Endothelial cell of umbilical vein (primary cell): ENCODE data around the gene MBNL2. TPM values are rescaled to one million over a fixed set of nuclear protein-coding genes. Genes with fewer than 3 reads are reported as not detected.

ENCODE experiments used
- BruUV-seq: library from RNA; stranded (reverse); fragments of 400-500 nt; replicated peaks from 2 replicates; lab custom pipeline; 2021; lab: Mats Ljungman, UMichigan
- CTCF ChIA-PET: fragments of 300-600, 350-600 bp; sonication (Branson Sonifier 250); formaldehyde crosslinking; loops from one replicate; lab custom pipeline; 2021; ENCODE audit warnings: antibody characterized with exemption, inconsistent platforms; lab: Charles Lee
- POLR2A ChIA-PET: fragments of 300-600, 350-600 bp; sonication (Branson Sonifier 250); formaldehyde crosslinking; loops from one replicate; lab custom pipeline; 2021; ENCODE audit warnings: antibody characterized with exemption, inconsistent platforms; lab: Charles Lee
- DNase-seq: peaks from one replicate; pipeline ENCODE4 v3.0.0-alpha.2; 2011; ENCODE audit warnings: low read depth, low spot score
- FAIRE-seq: peaks from 2 replicates; lab custom pipeline; 2011; peaks lifted over from hg19 to GRCh38; lab: Jason Lieb, UNC
- H2AFZ ChIP-seq: 2 replicates; pipeline ENCODE4 v1.6.0; 2012; ENCODE audit warnings: low read depth, low read length, control low read depth, inconsistent platforms
- H3K27ac ChIP-seq: 2 replicates; pipeline ENCODE4 v1.5.1; 2011; ENCODE audit warnings: low read depth, mild to moderate bottlenecking, control low read depth, low read length, moderate library complexity; ENCODE audit not compliant: insufficient read depth
- H3K27me3 ChIP-seq, 2 experiments: 2 replicates each; pipeline versions ENCODE4 v1.6.0 to v1.6.1; 2011; ENCODE audit warnings: low read length in 2 of 2, mixed read lengths in 1 of 2; ENCODE audit not compliant: control insufficient read depth in 2 of 2, insufficient read depth in 2 of 2
- H3K36me3 ChIP-seq, 2 experiments: 2 replicates in 1 of 2; 3 replicates in 1 of 2; pipeline ENCODE4 v1.5.1; 2011; ENCODE audit warnings: low read length in 2 of 2, mild to moderate bottlenecking in 1 of 2, moderate library complexity in 1 of 2; ENCODE audit not compliant: control insufficient read depth in 2 of 2, insufficient read depth in 2 of 2; ENCODE audit errors: extremely low read depth in 1 of 2
- H3K4me1 ChIP-seq: 3 replicates; pipeline ENCODE4 v1.5.1; 2011; ENCODE audit warnings: mild to moderate bottlenecking, low read length; ENCODE audit not compliant: control insufficient read depth, insufficient read depth; ENCODE audit errors: extremely low read depth
- H3K4me2 ChIP-seq: 2 replicates; pipeline ENCODE4 v1.6.1; 2011; ENCODE audit warnings: low read length, control low read depth, mixed read lengths; ENCODE audit not compliant: insufficient read depth
- H3K4me3 ChIP-seq, 3 experiments: fragments of 200-600 bp in 1 of 3; sonication (generic), shearing (Covaris generic) in 1 of 3; replicated peaks in 1 of 3; 2 replicates each; pipeline ENCODE4 v1.5.1; 2011 to 2016; ENCODE audit warnings: control low read depth in 3 of 3, low read length in 3 of 3, mild to moderate bottlenecking in 2 of 3, inconsistent platforms in 1 of 3, low read depth in 1 of 3, moderate library complexity in 1 of 3; ENCODE audit not compliant: insufficient read depth in 1 of 3
- H3K79me2 ChIP-seq: 2 replicates; pipeline ENCODE4 v1.6.0; 2012; ENCODE audit warnings: low read length, inconsistent platforms; ENCODE audit not compliant: control insufficient read depth, insufficient read depth
- H3K9ac ChIP-seq: replicated peaks from 2 replicates; pipeline ENCODE3; 2011; ENCODE audit warnings: low read length, control low read depth; ENCODE audit not compliant: insufficient read depth; ENCODE audit errors: extremely low read depth
- H3K9me1 ChIP-seq: replicated peaks from 3 replicates; pipeline ENCODE4 v1.6.0; 2011; ENCODE audit warnings: mild to moderate bottlenecking, low read length; ENCODE audit not compliant: control insufficient read depth, insufficient read depth; ENCODE audit errors: extremely low read depth
- H3K9me3 ChIP-seq: replicated peaks from 2 replicates; pipeline ENCODE4 v1.5.1; 2012; ENCODE audit warnings: low read length, inconsistent platforms; ENCODE audit not compliant: control insufficient read depth, insufficient read depth
- H4K20me1 ChIP-seq: replicated peaks from 2 replicates; pipeline ENCODE3; 2011; ENCODE audit warnings: mild to moderate bottlenecking, low read length; ENCODE audit not compliant: control insufficient read depth, insufficient read depth; ENCODE audit errors: extremely low read depth
- CTCF ChIP-seq, 2 donors: IDR thresholded peaks; 1 replicate in 1 of 2; 2 replicates in 1 of 2; pipeline ENCODE4 v1.5.1; 2011; ENCODE audit warnings: low read length in 2 of 2, mild to moderate bottlenecking in 2 of 2, moderate library complexity in 2 of 2, control low read depth in 1 of 2, inconsistent platforms in 1 of 2, low read depth in 1 of 2; ENCODE audit not compliant: insufficient read depth in 1 of 2; ENCODE audit errors: extremely low read depth in 1 of 2
- EZH2 ChIP-seq: IDR thresholded peaks from 2 replicates; pipeline ENCODE4 v1.6.1; 2012; ENCODE audit warnings: borderline replicate concordance, low read depth, mild to moderate bottlenecking, moderate library complexity, low read length, inconsistent platforms; ENCODE audit not compliant: severe bottlenecking
- FOS ChIP-seq: IDR thresholded peaks from 2 replicates; pipeline ENCODE4 v1.6.1; 2011; ENCODE audit warnings: mild to moderate bottlenecking, low read length, moderate library complexity, borderline replicate concordance; ENCODE audit not compliant: insufficient read depth
- GATA2 ChIP-seq: IDR thresholded peaks from 2 replicates; pipeline ENCODE4 v1.7.0; 2011; ENCODE audit warnings: low read depth, mild to moderate bottlenecking, moderate library complexity, mixed read lengths, low read length; ENCODE audit not compliant: insufficient read length, insufficient read depth
- JUN ChIP-seq: IDR thresholded peaks from 2 replicates; pipeline ENCODE4 v1.6.1; 2011; ENCODE audit warnings: borderline replicate concordance, low read depth; ENCODE audit not compliant: insufficient read length, insufficient read depth
- MAX ChIP-seq: IDR thresholded peaks from 2 replicates; pipeline ENCODE4 v1.6.1; 2011; ENCODE audit not compliant: insufficient read depth, insufficient read length
- MYC ChIP-seq: IDR thresholded peaks from one replicate; pipeline ENCODE4 v1.6.1; 2011; ENCODE audit warnings: mild to moderate bottlenecking, low read depth, low read length
- POLR2A ChIP-seq: IDR thresholded peaks from 2 replicates; pipeline ENCODE4 v1.6.1; 2012; ENCODE audit warnings: low read depth, mild to moderate bottlenecking, control low read depth, low read length
- POLR2AphosphoS5 ChIP-seq: IDR thresholded peaks from 2 replicates; pipeline ENCODE4 v1.6.1; 2012; ENCODE audit warnings: low read depth, mild to moderate bottlenecking, control low read depth, low read length, moderate library complexity; ENCODE audit not compliant: insufficient read depth
- dilution Hi-C: fragments of 300-500 bp; cut with MboI; formaldehyde crosslinking; loops from one replicate; pipeline ENCODE4 v1.15.0; 2019; ENCODE audit warnings: low sequenced_read_pairs; ENCODE audit not compliant: extremely low pct_ligation_motif_present
- intact Hi-C: fragments of 100-400 bp; cut with micrococcal nuclease; formaldehyde crosslinking; loops from one replicate; pipeline ENCODE4 v1.10.0; 2022
- polyA plus RNA-seq, 4 experiments: library from polyadenylated mRNA; depleted of rRNA in 3 of 4; stranded (reverse) in 3 of 4; unstranded in 1 of 4; fragments of >200 nt; gene quantifications; 2 replicates each; pipeline versions ENCODE4 v1.2.1 to v1.2.3, GENCODE V29; 2011 to 2012; ENCODE audit warnings: missing spikeins in 1 of 4
- total RNA-seq: library from RNA; stranded (reverse); gene quantifications from 2 replicates; pipeline ENCODE4 v1.2.3, GENCODE V29; 2021

The MBNL2 gene
- total and polyA plus RNA-seq, 2 donors (not counting 3 experiments of a cell fraction or from before 2014, with no cell fraction given): 32.9 to 76.5 TPM

- H3K27ac ChIP-seq: no peak overlapping the region
- dilution Hi-C loops (no loop called here), intact Hi-C loops (no loop called here)
- no peaks in the 10 kb centered on the region for H3K9me1 ChIP-seq
- H3K9ac ChIP-seq: no peak overlapping the region
- no peak for TF ChIP-seq MYC
- no peak for TF ChIP-seq EZH2
- peaks cover 36% of the 10 kb centered on the region for H3K4me1 ChIP-seq
- no peaks in the 10 kb centered on the region for H3K36me3 ChIP-seq
- peaks cover 53% of the 10 kb centered on the region for H3K79me2 ChIP-seq
- no peak overlapping the region for H2AFZ ChIP-seq
- FAIRE-seq (no peak), DNase-seq (no peak)
- H3K9me3 ChIP-seq: no peaks in the 10 kb centered on the region
- H3K4me2 ChIP-seq: no peak overlapping the region
- H4K20me1 ChIP-seq: no peaks in the 10 kb centered on the region
- no peak overlapping the region for H3K4me3 ChIP-seq
- CTCF ChIA-PET: no interaction called here
- POLR2A ChIA-PET: no interaction called here
- no peaks in the 10 kb centered on the region for H3K27me3 ChIP-seq
- no TSS peak for BruUV-seq
These were observed 88.8 kb downstream of the MBNL2 start for GRCh38 chr13:97310809-97311436.

- H2AFZ ChIP-seq: no peak overlapping the region
- FAIRE-seq: peak; percentile 42
- intact Hi-C loops: no loop called here
- BruUV-seq: no TSS peak
- no peaks in the 10 kb centered on the region for H3K36me3 ChIP-seq
- no peaks in the 10 kb centered on the region for H3K9me1 ChIP-seq
- H4K20me1 ChIP-seq: no peaks in the 10 kb centered on the region
- H3K4me1 ChIP-seq: peaks cover 25% of the 10 kb centered on the region
- H3K27me3 ChIP-seq: no peaks in the 10 kb centered on the region
- CTCF ChIA-PET: interaction anchor here (1.1 kb wide), 1 partner anchor 21 kb away, joined by 4 read pairs; no protein-coding TSS in a partner anchor
- no peak overlapping the region for H3K4me2 ChIP-seq
- dilution Hi-C loops: no loop called here
- DNase-seq: no peak
- H3K4me3 ChIP-seq: no peak overlapping the region
- H3K79me2 ChIP-seq: peaks cover 55% of the 10 kb centered on the region
- TF ChIP-seq GATA2: no peak
- TF ChIP-seq FOS: no peak
- TF ChIP-seq CTCF (IDR thresholded peaks at IDR 0.05; ENCODE audit: extremely low read depth in 1 of 2, insufficient read depth in 1 of 2, low read depth in 1 of 2, low read length in 2 of 2): no peak
- no peak for TF ChIP-seq JUN
- no peak for TF ChIP-seq EZH2
- no peak for TF ChIP-seq POLR2A
- no peak for TF ChIP-seq MYC
- no peak for TF ChIP-seq MAX
- no peak for TF ChIP-seq POLR2AphosphoS5
- POLR2A ChIA-PET: no interaction called here
- no peak overlapping the region for H3K27ac ChIP-seq
- no peak overlapping the region for H3K9ac ChIP-seq
- H3K9me3 ChIP-seq: no peaks in the 10 kb centered on the region
These were observed 89.8 kb downstream of the MBNL2 start for GRCh38 chr13:97311956-97312355.
